HepG2 (cell line): Measurements from ENCODE around the gene PARS2. TPM values are rescaled to one million over a fixed set of nuclear protein-coding genes. Genes with fewer than 3 reads are reported as not detected.

Experiments used
- ATAC-seq: fragments of 200-7000 bp; cut with Tn5 transposase; 3 replicates; pipeline ENCODE4 v1.9.1; 2020; ENCODE audit warnings: mild to moderate bottlenecking, moderate library complexity
- BruUV-seq: library from RNA; stranded (reverse); fragments of 400-500 nt; replicated peaks from 2 replicates; lab custom pipeline; 2021; lab: Mats Ljungman, UMichigan
- CTCF ChIA-PET: fragments of 300-600 bp; formaldehyde crosslinking; extraction: SDS; loops from one replicate; lab custom pipeline; 2021; ENCODE audit warnings: low total read pairs, inconsistent platforms, low intra/inter-chr PET ratio; lab: Yijun Ruan, JAX
- POLR2A ChIA-PET: fragments of 350-600 bp; sonication (Branson Sonifier 250); formaldehyde crosslinking; loops from one replicate; lab custom pipeline; 2020; ENCODE audit warnings: antibody characterized with exemption, inconsistent platforms; lab: Yijun Ruan, JAX
- DNase-seq: peaks from one replicate; pipeline ENCODE4 v3.0.0-alpha.2; 2015; ENCODE audit warnings: low spot score
- FAIRE-seq: peaks from 3 replicates; lab custom pipeline; 2011; peaks lifted over from hg19 to GRCh38; lab: Jason Lieb, UNC
- H2AFZ ChIP-seq: one replicate; pipeline ENCODE4 v1.6.1; 2011; ENCODE audit warnings: low read length, inconsistent platforms
- H3K27ac ChIP-seq: fragments of 300-600 bp; 3 replicates; pipeline ENCODE4 v1.8.0; 2011; ENCODE audit warnings: mixed run types, mild to moderate bottlenecking, mixed read lengths, low read length, inconsistent platforms; ENCODE audit not compliant: insufficient read depth; ENCODE audit errors: extremely low read length
- H3K27me3 ChIP-seq, 2 experiments: fragments of 200-600 bp in 1 of 2; 2 replicates in 1 of 2; 3 replicates in 1 of 2; pipeline versions ENCODE4 v1.6.0 to v1.8.0; 2011; ENCODE audit warnings: low read length in 2 of 2, mild to moderate bottlenecking in 2 of 2, moderate library complexity in 2 of 2, inconsistent platforms in 1 of 2; ENCODE audit not compliant: insufficient read depth in 2 of 2, control insufficient read depth in 1 of 2
- H3K36me3 ChIP-seq, 2 experiments: fragments of 200-600 bp in 1 of 2; replicated peaks in 1 of 2; 2 replicates in 1 of 2; 3 replicates in 1 of 2; pipeline versions ENCODE4 v1.5.1 to v1.8.0; 2011; ENCODE audit warnings: low read length in 2 of 2, inconsistent platforms in 1 of 2; ENCODE audit not compliant: insufficient read depth in 2 of 2, control insufficient read depth in 1 of 2
- H3K4me1 ChIP-seq: 2 replicates; pipeline ENCODE4 v1.5.1; 2012; ENCODE audit warnings: low read length, inconsistent platforms; ENCODE audit not compliant: insufficient read depth
- H3K4me2 ChIP-seq: 2 replicates; pipeline ENCODE4 v1.6.0; 2011; ENCODE audit warnings: low read depth, low read length, inconsistent platforms
- H3K4me3 ChIP-seq, 3 experiments: fragments of 200-600 bp in 1 of 3; sonication (generic), shearing (Covaris generic) in 1 of 3; replicated peaks in 1 of 3; 2 replicates each; pipeline ENCODE4 v1.5.1; 2011 to 2016; ENCODE audit warnings: low read length in 3 of 3, inconsistent platforms in 2 of 3, low read depth in 2 of 3, mild to moderate bottlenecking in 2 of 3, control low read depth in 1 of 3, mixed read lengths in 1 of 3; ENCODE audit not compliant: insufficient read depth in 1 of 3
- H3K79me2 ChIP-seq: one replicate; pipeline ENCODE4 v1.6.1; 2011; ENCODE audit warnings: low read length, inconsistent platforms; ENCODE audit not compliant: insufficient read depth
- H3K9ac ChIP-seq: 2 replicates; pipeline ENCODE4 v1.6.0; 2011; ENCODE audit warnings: mild to moderate bottlenecking, low read depth, low read length, inconsistent platforms; ENCODE audit not compliant: insufficient read depth
- H3K9me3 ChIP-seq: 2 replicates; pipeline ENCODE4 v1.5.1; 2012; ENCODE audit warnings: mild to moderate bottlenecking, low read length
- H4K20me1 ChIP-seq: 2 replicates; pipeline ENCODE4 v1.6.0; 2011; ENCODE audit warnings: inconsistent platforms, mild to moderate bottlenecking, low read length, moderate library complexity; ENCODE audit not compliant: insufficient read depth
- ARID3A ChIP-seq: IDR thresholded peaks from 2 replicates; pipeline ENCODE4 v1.6.1; 2012; ENCODE audit warnings: low read depth, low read length, improper control_type of control experiment
- ATAD3A ChIP-seq: sonication (generic); formaldehyde crosslinking; IDR thresholded peaks from 2 replicates; pipeline ENCODE4 v1.4.0; 2020; ENCODE audit warnings: missing genetic modification reagents
- CTCF ChIP-seq: sonication (generic); formaldehyde crosslinking; IDR thresholded peaks from 2 replicates; pipeline ENCODE4 v1.5.0; 2020; ENCODE audit warnings: mild to moderate bottlenecking, missing genetic modification reagents, moderate library complexity
- KIAA2018 ChIP-seq: sonication (generic); formaldehyde crosslinking; IDR thresholded peaks from 2 replicates; pipeline ENCODE4 v1.5.0; 2020; ENCODE audit warnings: mild to moderate bottlenecking, missing genetic modification reagents, borderline replicate concordance
- MNT ChIP-seq: fragments of 450-650 bp; IDR thresholded peaks from 2 replicates; pipeline ENCODE4 v1.6.1; 2016
- RAD21 ChIP-seq: fragments of 450-650 bp; formaldehyde crosslinking; IDR thresholded peaks from 2 replicates; pipeline ENCODE4 v1.5.0; 2020; ENCODE audit warnings: mild to moderate bottlenecking
- SIX1 ChIP-seq: sonication (generic); formaldehyde crosslinking; IDR thresholded peaks from 2 replicates; pipeline ENCODE4 v1.4.0; 2020; ENCODE audit warnings: missing genetic modification reagents, borderline replicate concordance
- SOX5 ChIP-seq: IDR thresholded peaks from 2 replicates; pipeline ENCODE4 v1.6.1; 2016; ENCODE audit warnings: borderline replicate concordance
- STAG1 ChIP-seq: sonication (generic); formaldehyde crosslinking; IDR thresholded peaks from 2 replicates; pipeline ENCODE4 v1.4.0; 2020; ENCODE audit warnings: missing genetic modification reagents
- ZNF891 ChIP-seq: sonication (generic); formaldehyde crosslinking; IDR thresholded peaks from 2 replicates; pipeline ENCODE4 v1.5.0; 2020; ENCODE audit warnings: mild to moderate bottlenecking, missing genetic modification reagents
- WGBS: methylation state at CpG from one replicate; pipeline ENCODE4 v1.1.6; 2017; ENCODE audit warnings: low lambda C conversion rate; 5-methylcytosine and 5-hydroxymethylcytosine counted together
- in situ Hi-C: cut with HindIII; loops from 2 replicates; pipeline ENCODE4 v1.10.0; 2017; ENCODE audit warnings: low pct_unique_long_range_greater_than_20kb; ENCODE audit not compliant: extremely low pct_ligation_motif_present
- intact Hi-C: fragments of 100-400 bp; cut with micrococcal nuclease; formaldehyde crosslinking; loops from one replicate; pipeline ENCODE4 v1.10.0; 2022; ENCODE audit not compliant: unreplicated experiment
- polyA plus RNA-seq, 8 experiments: library from polyadenylated mRNA; depleted of rRNA in 3 of 8; stranded (reverse) in 7 of 8; unstranded in 1 of 8; fragments of >200 nt; fragmentation: Illumina TruSeq in 4 of 8; extraction: Trizol in 4 of 8; gene quantifications; 2 replicates each; pipeline versions ENCODE4 v1.2.1 to v1.2.3, GENCODE V29; 2011 to 2016; ENCODE audit warnings: low read depth in 4 of 8, missing spikeins in 1 of 8, mixed read lengths in 1 of 8; ENCODE audit not compliant: insufficient read depth in 1 of 8
- total RNA-seq, 5 experiments: library from RNA; depleted of rRNA; stranded (reverse); fragments of >200 nt; fragmentation: Illumina TruSeq; extraction: Trizol; gene quantifications; 2 replicates each; pipeline ENCODE4 v1.2.3, GENCODE V29; 2016; ENCODE audit warnings: low read depth in 1 of 5

The PARS2 gene
- total and polyA plus RNA-seq, 2 of the 13 experiments (the other 11 are each of a cell fraction or from before 2014, with no cell fraction given): 2.4 to 4.6 TPM

- no peaks in the 10 kb centered on the region for H3K79me2 ChIP-seq
- H3K4me2 ChIP-seq: no peak overlapping the region
- DNase-seq (peak; percentile 65), ATAC-seq (peak; percentile 55), FAIRE-seq (peak; percentile 79)
- H3K9me3 ChIP-seq: 0 out of 2 replicates have a peak, but pooled peaks cover 7% of the 10 kb centered on the region
- H3K27me3 ChIP-seq: peaks cover 0 to 7% of the 10 kb centered on the region in 2 experiments; a peak in 1 of 5 replicates
- H3K4me1 ChIP-seq: peaks cover 44% of the 10 kb centered on the region
- H2AFZ ChIP-seq: no peak overlapping the region
- 56% methylated on average over 13 of the region's 13 CpGs for WGBS
- no TSS peak for BruUV-seq
- H3K9ac ChIP-seq: no peak overlapping the region
- no peaks in the 10 kb centered on the region for H3K36me3 ChIP-seq
- in situ Hi-C loops (no loop called here), intact Hi-C loops (loop anchor here (1.0 to 5.0 kb wide), 3 partner anchors 17 to 120 kb away; partner anchors contain the start of gene TTC4)
- ChIA-PET POLR2A (no interaction called here), CTCF (interaction anchor here (1.1 to 1.4 kb wide), 3 partner anchors 24 to 722 kb away, joined by 3 to 13 read pairs (median 4); no protein-coding TSS in a partner anchor)
- no peaks in the 10 kb centered on the region for H4K20me1 ChIP-seq
- H3K4me3 ChIP-seq: no peak overlapping the region
- no peak overlapping the region for H3K27ac ChIP-seq
- TF ChIP-seq KIAA2018 (CRISPR knock-in tag) (no peak), ATAD3A (CRISPR knock-in tag) (no peak), CTCF (CRISPR knock-in tag) (peak; percentile 83), STAG1 (CRISPR knock-in tag) (peak; percentile 80), RAD21 (CRISPR knock-in tag) (peak; percentile 66; the same call in 1 of the 2 replicates), ARID3A (peak; percentile 61; the same call in 1 of the 2 replicates), MNT (no peak), SOX5 (CRISPR knock-in tag) (no peak), ZNF891 (CRISPR knock-in tag) (no peak), SIX1 (CRISPR knock-in tag) (no peak)
These were observed 27.7 kb upstream of the PARS2 start for GRCh38 chr1:54791880-54792522.
